ENCODE measurements around the gene TUT4.

DNA sequence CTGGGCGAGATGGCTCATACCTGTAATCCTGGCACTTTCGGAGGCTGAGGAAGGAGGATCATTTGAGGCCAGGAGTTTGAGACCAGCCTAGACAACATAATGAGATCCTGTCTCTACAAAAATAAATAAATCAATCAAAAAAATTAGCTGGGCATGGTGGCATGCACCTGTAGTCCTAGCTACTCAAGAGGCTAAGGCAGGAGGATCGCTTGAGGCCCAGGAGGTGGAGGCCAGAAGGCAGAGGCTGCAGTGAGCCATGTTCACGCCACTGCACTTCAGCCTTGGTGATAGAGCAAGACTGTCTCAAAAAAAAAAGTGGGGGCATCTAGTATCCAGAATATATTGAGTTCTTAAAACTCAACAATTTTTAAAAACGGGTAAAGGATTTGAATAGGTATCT is 6.0 kb downstream of the TUT4 start:
- TF ChIP-seq, protein P1, sequence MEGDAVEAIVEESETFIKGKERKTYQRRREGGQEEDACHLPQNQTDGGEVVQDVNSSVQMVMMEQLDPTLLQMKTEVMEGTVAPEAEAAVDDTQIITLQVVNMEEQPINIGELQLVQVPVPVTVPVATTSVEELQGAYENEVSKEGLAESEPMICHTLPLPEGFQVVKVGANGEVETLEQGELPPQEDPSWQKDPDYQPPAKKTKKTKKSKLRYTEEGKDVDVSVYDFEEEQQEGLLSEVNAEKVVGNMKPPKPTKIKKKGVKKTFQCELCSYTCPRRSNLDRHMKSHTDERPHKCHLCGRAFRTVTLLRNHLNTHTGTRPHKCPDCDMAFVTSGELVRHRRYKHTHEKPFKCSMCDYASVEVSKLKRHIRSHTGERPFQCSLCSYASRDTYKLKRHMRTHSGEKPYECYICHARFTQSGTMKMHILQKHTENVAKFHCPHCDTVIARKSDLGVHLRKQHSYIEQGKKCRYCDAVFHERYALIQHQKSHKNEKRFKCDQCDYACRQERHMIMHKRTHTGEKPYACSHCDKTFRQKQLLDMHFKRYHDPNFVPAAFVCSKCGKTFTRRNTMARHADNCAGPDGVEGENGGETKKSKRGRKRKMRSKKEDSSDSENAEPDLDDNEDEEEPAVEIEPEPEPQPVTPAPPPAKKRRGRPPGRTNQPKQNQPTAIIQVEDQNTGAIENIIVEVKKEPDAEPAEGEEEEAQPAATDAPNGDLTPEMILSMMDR (IDR thresholded peaks at IDR 0.05; ENCODE audit: insufficient read depth, low read length, poor library complexity, severe bottlenecking): no peak
- no peak for TF ChIP-seq EZH2phosphoT487 (conservative IDR thresholded peaks at IDR 0.05; ENCODE audit: low read length)

All from SU-DHL-6 (cell line).